ENCODE data around the gene TAGLN. TPM values are rescaled to one million over a fixed set of nuclear protein-coding genes. Genes with fewer than 3 reads are reported as not detected.
A peak's percentile ranks its signal among the peaks of the same experiment; 100 is the strongest.

The TAGLN gene
- total RNA-seq, 4 donors from 2014 or later = 899 to 4,235 (median 1,393) TPM

- peaks cover 0 to 11% (median 0%) of the 10 kb centered on the region in 4 donors for H3K36me3 ChIP-seq
- intact Hi-C loops (cut with DNase I; ENCODE audit: low total_unique reads) (loop anchor here (1.0 kb wide), 1 partner anchor 26 kb away; no protein-coding TSS in a partner anchor), in situ Hi-C loops (cut with MboI; ENCODE audit: low pct_ligation_motif_present in 1 of 4, low pct_unique_long_range_greater_than_20kb in 1 of 4, low sequenced_read_pairs in 3 of 4) (no loop called here)
- peak; percentile 71 for DNase-seq
- H3K27ac ChIP-seq = peak overlapping the region; percentile 84 to 96 (median 88)
- H3K9me3 ChIP-seq = no peaks in the 10 kb centered on the region
- H3K4me3 ChIP-seq = peak overlapping the region in 3 of 4 donors; percentile 8 to 47 (median 43)
- H3K4me1 ChIP-seq = peaks cover 11 to 38% (median 25%) of the 10 kb centered on the region in 4 donors
- H3K27me3 ChIP-seq = no peaks in the 10 kb centered on the region
- WGBS, 2 donors (ENCODE audit: low coverage in 1 of 2) = 51% methylated on average over 15 of the region's 17 CpGs; no CpG with 5 or more reads in 1 of the 2 donors
- peak; percentile 54 to 83 (median 70) for TF ChIP-seq CTCF (IDR thresholded peaks at IDR 0.05)
- TF ChIP-seq EP300 (IDR thresholded peaks at IDR 0.05; ENCODE audit: low read depth) = no peak
- peak; percentile 32 for TF ChIP-seq POLR2A (IDR thresholded peaks at IDR 0.05)
- peak; percentile 21 to 76 (median 66) for TF ChIP-seq POLR2AphosphoS5 (IDR thresholded peaks at IDR 0.05)
Measured at GRCh38 chr11:117197516-117198456, 1.4 kb upstream of the TAGLN start.

GRCh38 chr11:117198613-117199012 lies 557 bp upstream of the TAGLN start:
- TF ChIP-seq EP300 (IDR thresholded peaks at IDR 0.05; ENCODE audit: low read depth) (no peak), CTCF (IDR thresholded peaks at IDR 0.05) (no peak), POLR2A (IDR thresholded peaks at IDR 0.05) (no peak)
- no peaks in the 10 kb centered on the region for H3K9me3 ChIP-seq
- in situ Hi-C loops (cut with MboI; ENCODE audit: low pct_ligation_motif_present in 1 of 4, low pct_unique_long_range_greater_than_20kb in 1 of 4, low sequenced_read_pairs in 3 of 4) (no loop called here), intact Hi-C loops (cut with DNase I; ENCODE audit: low total_unique reads) (loop anchor here (1.0 kb wide), 1 partner anchor 25 kb away; no protein-coding TSS in a partner anchor)
- DNase-seq = no peak
- peak overlapping the region; percentile 84 to 96 (median 88) for H3K27ac ChIP-seq
- H3K36me3 ChIP-seq = peaks cover 0 to 8% (median 0%) of the 10 kb centered on the region in 4 donors
- 68% methylated on average over 4 of the region's 4 CpGs; no CpG with 5 or more reads in 1 of the 2 donors for WGBS, 2 donors (ENCODE audit: low coverage in 1 of 2)
- peaks cover 11 to 40% (median 25%) of the 10 kb centered on the region in 4 donors for H3K4me1 ChIP-seq
- peak overlapping the region in 2 of 4 donors; percentile 43 to 47 for H3K4me3 ChIP-seq
- H3K27me3 ChIP-seq = no peaks in the 10 kb centered on the region

GRCh38 chr11:117199916-117200812 lies 994 bp downstream of the TAGLN start:
- in situ Hi-C loops (cut with MboI; ENCODE audit: low pct_ligation_motif_present in 1 of 4, low pct_unique_long_range_greater_than_20kb in 1 of 4, low sequenced_read_pairs in 3 of 4) (no loop called here), intact Hi-C loops (cut with DNase I; ENCODE audit: low total_unique reads) (no loop called here)
- peaks cover 11 to 47% (median 24%) of the 10 kb centered on the region in 4 donors for H3K4me1 ChIP-seq
- peak overlapping the region; percentile 84 to 96 (median 88) for H3K27ac ChIP-seq
- H3K36me3 ChIP-seq = peaks cover 0 to 5% (median 0%) of the 10 kb centered on the region in 4 donors
- H3K9me3 ChIP-seq = no peaks in the 10 kb centered on the region
- no peak for DNase-seq
- 38 to 55% methylated on average over 4 to 13 of the region's 13 CpGs for WGBS, 2 donors (ENCODE audit: low coverage in 1 of 2)
- H3K27me3 ChIP-seq = no peaks in the 10 kb centered on the region
- TF ChIP-seq POLR2AphosphoS5 (IDR thresholded peaks at IDR 0.05) (peak in 1 of 3 donors; percentile 2), EP300 (IDR thresholded peaks at IDR 0.05; ENCODE audit: low read depth) (no peak)
- peak overlapping the region; percentile 34 to 55 (median 45) for H3K4me3 ChIP-seq

GRCh38 chr11:117200813-117201657 lies 1.9 kb downstream of the TAGLN start:
- intact Hi-C loops (cut with DNase I; ENCODE audit: low total_unique reads) = no loop called here
- 84% methylated on average over 12 of the region's 12 CpGs; no CpG with 5 or more reads in 1 of the 2 donors for WGBS, 2 donors (ENCODE audit: low coverage in 1 of 2)
- peak overlapping the region; percentile 34 to 55 (median 45) for H3K4me3 ChIP-seq
- TF ChIP-seq POLR2AphosphoS5 (IDR thresholded peaks at IDR 0.05) (no peak), CTCF (IDR thresholded peaks at IDR 0.05) (no peak), EP300 (IDR thresholded peaks at IDR 0.05; ENCODE audit: low read depth) (no peak), POLR2A (IDR thresholded peaks at IDR 0.05) (no peak)
- in situ Hi-C loops (cut with MboI; ENCODE audit: low pct_ligation_motif_present in 1 of 4, low pct_unique_long_range_greater_than_20kb in 1 of 4, low sequenced_read_pairs in 3 of 4) = no loop called here
- H3K9me3 ChIP-seq = no peaks in the 10 kb centered on the region
- no peaks in the 10 kb centered on the region for H3K27me3 ChIP-seq
- peak overlapping the region; percentile 84 to 96 (median 88) for H3K27ac ChIP-seq
- peaks cover 11 to 51% (median 22%) of the 10 kb centered on the region in 4 donors for H3K4me1 ChIP-seq
- peaks cover 0 to 10% (median 0%) of the 10 kb centered on the region in 4 donors for H3K36me3 ChIP-seq
- DNase-seq = no peak
